Spleen (tissue), 11 donors: ENCODE results near the gene PTPN2. TPM values are rescaled to one million over a fixed set of nuclear protein-coding genes. Genes with fewer than 3 reads are reported as not detected.

Experiments used
- DNase-seq: peaks from one replicate; pipeline ENCODE4 v3.0.0-alpha.2; 2020
- H3K27ac ChIP-seq, 8 donors: fragments of 200-600 bp; sonication (generic) in 7 of 8; 1 replicate in 4 of 8; 2 replicates in 4 of 8; pipeline versions ENCODE4 v1.5.0 to v1.8.0; 2016 to 2021; ENCODE audit warnings: inconsistent platforms in 4 of 8, mild to moderate bottlenecking in 4 of 8, moderate library complexity in 1 of 8
- H3K27me3 ChIP-seq, 7 donors: fragments of 200-600 bp; sonication (generic) in 6 of 7; replicated peaks in 1 of 7; 1 replicate in 4 of 7; 2 replicates in 3 of 7; pipeline versions ENCODE4 v1.5.0 to v1.8.0; 2016 to 2021; ENCODE audit warnings: inconsistent platforms in 3 of 7, mild to moderate bottlenecking in 1 of 7
- H3K36me3 ChIP-seq, 6 donors: fragments of 200-600 bp; sonication (generic) in 5 of 6; 1 replicate in 4 of 6; 2 replicates in 2 of 6; pipeline versions ENCODE4 v1.5.0 to v1.8.0; 2016 to 2021; ENCODE audit warnings: inconsistent platforms in 2 of 6
- H3K4me1 ChIP-seq, 6 donors: fragments of 200-600 bp; sonication (generic) in 5 of 6; 1 replicate in 3 of 6; 2 replicates in 3 of 6; pipeline versions ENCODE4 v1.5.0 to v1.8.0; 2016 to 2021; ENCODE audit warnings: inconsistent platforms in 3 of 6
- H3K4me3 ChIP-seq, 8 donors: fragments of 200-600 bp; sonication (generic) in 7 of 8; 1 replicate in 4 of 8; 2 replicates in 4 of 8; pipeline versions ENCODE4 v1.5.0 to v1.8.0; 2016 to 2021; ENCODE audit warnings: inconsistent platforms in 4 of 8, mild to moderate bottlenecking in 4 of 8, moderate library complexity in 2 of 8
- H3K9me3 ChIP-seq, 8 donors: fragments of 200-600 bp; sonication (generic) in 7 of 8; 1 replicate in 4 of 8; 2 replicates in 4 of 8; pipeline versions ENCODE4 v1.5.0 to v1.8.0; 2016 to 2021; ENCODE audit warnings: inconsistent platforms in 4 of 8
- POLR2A ChIP-seq, 3 donors: fragments of 450-650 bp; IDR thresholded peaks; one replicate each; pipeline ENCODE4 v1.5.1; 2017; ENCODE audit warnings: antibody characterized with exemption in 3 of 3, mild to moderate bottlenecking in 1 of 3
- POLR2AphosphoS5 ChIP-seq, 3 donors: sonication (generic); formaldehyde crosslinking; IDR thresholded peaks; one replicate each; pipeline ENCODE4 v1.5.1; 2017; ENCODE audit warnings: antibody characterized with exemption in 3 of 3
- WGBS, 5 donors: extraction: QIAGEN DNeasy Blood & Tissue Kit in 3 of 5; methylation state at CpG; one replicate each; pipeline versions ENCODE4 v1.1.5 to v1.1.7; 2013 to 2018; 5-methylcytosine and 5-hydroxymethylcytosine counted together
- intact Hi-C: fragments of 100-400 bp; cut with DNase I; formaldehyde crosslinking; loops from one replicate; pipeline ENCODE4 v1.15.0; 2023; ENCODE audit warnings: low total_unique reads
- polyA plus RNA-seq, 3 donors: library from polyadenylated mRNA; stranded (reverse); fragments of 200-250 nt; gene quantifications; one replicate each; pipeline ENCODE4 v1.2.1, GENCODE V29; 2013
- total RNA-seq, 7 donors: library from RNA; depleted of rRNA in 3 of 7; stranded (reverse); fragments of >200 nt in 3 of 7; fragmentation: NEBNext Ultra II Directional in 4 of 7; extraction: Animal tissue kit (Norgen Biotek cat#: 25700) in 4 of 7; gene quantifications; one replicate each; pipeline versions ENCODE4 v1.1.0 to v1.2.1, GENCODE V29; 2016 to 2021
- TF ChIP-seq, protein P1 (sequence below), 11 experiments: fragments of 200-600 bp in 7 of 11; fragments of 450-650 bp in 4 of 11; sonication (generic) in 4 of 11; IDR thresholded peaks in 8 of 11; conservative IDR thresholded peaks in 3 of 11; 1 replicate in 7 of 11; 2 replicates in 4 of 11; pipeline versions ENCODE4 v1.4.0 to v1.8.0; 2016 to 2021; ENCODE audit warnings: antibody characterized with exemption in 11 of 11, inconsistent platforms in 4 of 11, mild to moderate bottlenecking in 1 of 11
- donor health status: healthy with polysubstance abuse.
- donor health status: DM: no; HTN: no; CAD: no; lungs with moderate emphysema.
- donor health status: DM: no; HTN: no; CAD: no.
- donor health status: Bipolar disorder and iron deficiency.
- donor health status: healthy.
- donor health status: DM: no; HTN: no; CAD: no.
- donor health status: DM: yes; HTN: yes; CAD: no.

PTPN2 gene
- total and polyA plus RNA-seq, 10 donors, result 47.9 to 92.1 (median 63.3) TPM

DNA sequence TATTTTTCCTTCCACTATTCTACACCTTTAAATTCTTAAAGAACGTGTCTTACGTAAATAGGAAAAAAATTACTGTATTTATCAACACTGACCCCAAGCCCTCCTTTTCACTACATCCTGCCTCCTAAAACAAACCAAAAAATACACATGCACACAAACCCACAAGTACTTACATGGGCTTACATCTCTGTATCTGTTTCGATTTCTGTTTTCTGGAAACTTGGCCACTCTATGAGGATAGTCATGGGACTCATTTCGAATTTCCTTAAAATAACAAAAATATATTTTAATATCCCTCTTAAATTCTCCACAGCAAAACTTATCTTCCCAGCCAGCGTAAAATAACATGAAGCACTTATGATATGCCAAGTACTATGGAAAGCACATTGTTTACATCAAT, 25.0 kb downstream of the PTPN2 start:
- no peaks in the 10 kb centered on the region for H3K27me3 ChIP-seq
- no peak overlapping the region for H3K27ac ChIP-seq
- H3K4me1 ChIP-seq, result peaks cover 3 to 67% (median 39%) of the 10 kb centered on the region in 6 donors
- H3K4me3 ChIP-seq, result no peak overlapping the region
- WGBS, 5 donors, result 86 to 92% (median 90%) methylated on average over 5 of the region's 5 CpGs
- H3K36me3 ChIP-seq, result peaks cover 0 to 51% (median 0%) of the 10 kb centered on the region in 6 donors
- H3K9me3 ChIP-seq, result no peaks in the 10 kb centered on the region
- TF ChIP-seq, protein P1, sequence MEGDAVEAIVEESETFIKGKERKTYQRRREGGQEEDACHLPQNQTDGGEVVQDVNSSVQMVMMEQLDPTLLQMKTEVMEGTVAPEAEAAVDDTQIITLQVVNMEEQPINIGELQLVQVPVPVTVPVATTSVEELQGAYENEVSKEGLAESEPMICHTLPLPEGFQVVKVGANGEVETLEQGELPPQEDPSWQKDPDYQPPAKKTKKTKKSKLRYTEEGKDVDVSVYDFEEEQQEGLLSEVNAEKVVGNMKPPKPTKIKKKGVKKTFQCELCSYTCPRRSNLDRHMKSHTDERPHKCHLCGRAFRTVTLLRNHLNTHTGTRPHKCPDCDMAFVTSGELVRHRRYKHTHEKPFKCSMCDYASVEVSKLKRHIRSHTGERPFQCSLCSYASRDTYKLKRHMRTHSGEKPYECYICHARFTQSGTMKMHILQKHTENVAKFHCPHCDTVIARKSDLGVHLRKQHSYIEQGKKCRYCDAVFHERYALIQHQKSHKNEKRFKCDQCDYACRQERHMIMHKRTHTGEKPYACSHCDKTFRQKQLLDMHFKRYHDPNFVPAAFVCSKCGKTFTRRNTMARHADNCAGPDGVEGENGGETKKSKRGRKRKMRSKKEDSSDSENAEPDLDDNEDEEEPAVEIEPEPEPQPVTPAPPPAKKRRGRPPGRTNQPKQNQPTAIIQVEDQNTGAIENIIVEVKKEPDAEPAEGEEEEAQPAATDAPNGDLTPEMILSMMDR (IDR thresholded peaks at IDR 0.05 in 8 of 11, conservative IDR thresholded peaks at IDR 0.05 in 3 of 11), result no peak
- TF ChIP-seq POLR2A (IDR thresholded peaks at IDR 0.05) (no peak), POLR2AphosphoS5 (IDR thresholded peaks at IDR 0.05) (no peak)
- DNase-seq, result no peak
- intact Hi-C loops, result no loop called here

DNA sequence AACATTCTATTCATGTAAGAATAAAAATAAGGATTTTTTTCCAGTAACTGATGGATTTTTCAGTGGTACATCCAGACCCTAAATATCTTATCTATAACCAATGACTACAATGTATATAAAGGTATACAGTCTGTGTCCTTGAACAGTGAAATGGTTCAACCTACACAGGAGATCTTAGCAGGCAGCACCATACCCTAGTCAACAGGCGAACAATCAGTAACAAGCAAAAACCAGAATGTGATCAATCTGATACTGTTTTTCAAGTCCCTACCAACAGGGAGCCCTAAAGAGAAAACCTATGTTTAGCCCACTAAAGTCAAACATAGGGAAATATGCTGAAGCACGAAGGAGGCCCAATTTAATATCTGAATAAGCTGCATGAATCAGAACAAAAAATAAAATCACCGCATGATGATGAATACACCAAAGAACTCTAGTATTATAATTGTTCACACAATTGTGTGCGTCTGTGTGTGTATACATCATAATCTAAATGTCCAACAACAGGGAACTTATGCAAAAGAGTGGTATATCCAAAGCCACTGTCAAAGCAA, 26.0 kb downstream of the PTPN2 start:
- DNase-seq, result no peak
- Histone ChIP-seq H3K4me1 (peaks cover 3 to 58% (median 32%) of the 10 kb centered on the region in 6 donors), H3K27ac (peak overlapping the region in 1 of 8 donors; percentile 2), H3K36me3 (peaks cover 0 to 60% (median 0%) of the 10 kb centered on the region in 6 donors), H3K4me3 (no peak overlapping the region), H3K9me3 (no peaks in the 10 kb centered on the region), H3K27me3 (no peaks in the 10 kb centered on the region)
- TF ChIP-seq, protein P1 (IDR thresholded peaks at IDR 0.05 in 8 of 11, conservative IDR thresholded peaks at IDR 0.05 in 3 of 11), result no peak
- TF ChIP-seq POLR2A (IDR thresholded peaks at IDR 0.05) (no peak), POLR2AphosphoS5 (IDR thresholded peaks at IDR 0.05) (no peak)
- intact Hi-C loops, result no loop called here
- WGBS, 5 donors, result 90 to 95% (median 92%) methylated on average over 4 of the region's 4 CpGs

DNA sequence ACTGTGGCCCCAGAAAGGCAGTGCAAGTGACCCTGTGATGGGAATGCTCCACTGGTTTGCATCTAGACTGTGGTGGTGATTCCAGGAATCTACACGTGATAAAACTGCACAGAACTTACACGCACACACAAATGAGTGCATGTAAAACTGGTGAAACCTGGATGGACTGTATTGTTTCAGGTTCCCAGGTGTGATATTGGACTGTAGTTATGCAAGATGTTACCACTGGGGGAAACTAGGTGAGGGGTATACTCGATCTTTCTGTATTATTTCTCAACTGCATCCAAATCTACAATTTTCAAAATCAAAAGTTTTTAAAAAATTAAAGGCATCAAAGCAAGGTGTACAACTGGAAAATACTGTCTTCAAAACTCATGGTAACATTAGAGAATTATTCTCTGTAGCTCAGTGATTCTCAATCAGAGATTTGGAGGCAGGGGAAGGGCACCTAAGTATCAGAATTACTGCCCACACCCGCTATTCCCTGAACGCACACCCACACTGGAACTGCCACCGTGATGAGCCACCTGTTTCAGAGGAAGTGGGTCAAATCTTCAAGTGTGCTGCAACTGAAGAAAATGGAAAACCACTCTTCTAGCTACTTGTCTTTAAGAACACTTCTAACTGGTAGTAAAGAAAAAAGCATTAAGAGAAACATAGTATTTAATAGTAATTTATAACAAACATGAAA, 26.7 kb downstream of the PTPN2 start:
- Histone ChIP-seq H3K4me3 (no peak overlapping the region), H3K27me3 (no peaks in the 10 kb centered on the region), H3K4me1 (peaks cover 3 to 51% (median 25%) of the 10 kb centered on the region in 6 donors), H3K27ac (peak overlapping the region in 1 of 8 donors; percentile 18), H3K36me3 (peaks cover 0 to 63% (median 0%) of the 10 kb centered on the region in 6 donors), H3K9me3 (no peaks in the 10 kb centered on the region)
- no peak for TF ChIP-seq POLR2AphosphoS5 (IDR thresholded peaks at IDR 0.05)
- TF ChIP-seq, protein P1 (IDR thresholded peaks at IDR 0.05 in 8 of 11, conservative IDR thresholded peaks at IDR 0.05 in 3 of 11), result no peak
- TF ChIP-seq POLR2A (IDR thresholded peaks at IDR 0.05), result no peak
- DNase-seq, result no peak
- intact Hi-C loops, result no loop called here
- 36 to 55% (median 47%) methylated on average over 6 of the region's 6 CpGs for WGBS, 5 donors

DNA sequence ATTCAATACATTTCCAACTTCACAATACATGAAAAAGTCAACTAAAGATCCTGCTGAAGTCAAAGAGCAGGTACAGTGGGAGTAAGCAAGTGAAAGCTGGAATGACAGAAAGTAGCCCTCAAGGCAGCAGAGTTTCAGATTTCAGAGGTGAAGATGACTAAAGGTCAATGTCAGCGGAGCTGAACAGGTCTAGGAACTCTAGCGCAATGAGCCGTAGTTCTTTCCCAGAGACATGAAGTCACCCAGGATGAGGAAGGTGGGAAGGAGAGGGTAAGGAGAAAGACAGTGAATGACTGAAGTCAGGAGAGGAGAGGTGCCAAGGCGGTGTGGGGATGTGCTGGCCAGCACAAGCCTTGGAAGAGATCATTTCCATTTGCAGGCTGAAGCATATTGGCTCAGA, 28.1 kb downstream of the PTPN2 start:
- H3K4me3 ChIP-seq, result no peak overlapping the region
- H3K9me3 ChIP-seq, result no peaks in the 10 kb centered on the region
- TF ChIP-seq POLR2A (IDR thresholded peaks at IDR 0.05) (no peak), POLR2AphosphoS5 (IDR thresholded peaks at IDR 0.05) (no peak)
- TF ChIP-seq, protein P1 (IDR thresholded peaks at IDR 0.05 in 8 of 11, conservative IDR thresholded peaks at IDR 0.05 in 3 of 11), result no peak
- WGBS, 5 donors, result 94 to 99% (median 97%) methylated on average over 4 of the region's 4 CpGs
- no peaks in the 10 kb centered on the region for H3K27me3 ChIP-seq
- peaks cover 0 to 63% (median 0%) of the 10 kb centered on the region in 6 donors for H3K36me3 ChIP-seq
- DNase-seq, result no peak
- H3K27ac ChIP-seq, result no peak overlapping the region
- intact Hi-C loops, result no loop called here
- H3K4me1 ChIP-seq, result peaks cover 0 to 41% (median 12%) of the 10 kb centered on the region in 6 donors
